ENCODE data around the gene ADCY1. TPM values are rescaled to one million over a fixed set of nuclear protein-coding genes. Genes with fewer than 3 reads are reported as not detected.

The ADCY1 gene
- total RNA-seq, 2 experiments from 2014 or later, result 0.21 to 0.29 TPM

DNA sequence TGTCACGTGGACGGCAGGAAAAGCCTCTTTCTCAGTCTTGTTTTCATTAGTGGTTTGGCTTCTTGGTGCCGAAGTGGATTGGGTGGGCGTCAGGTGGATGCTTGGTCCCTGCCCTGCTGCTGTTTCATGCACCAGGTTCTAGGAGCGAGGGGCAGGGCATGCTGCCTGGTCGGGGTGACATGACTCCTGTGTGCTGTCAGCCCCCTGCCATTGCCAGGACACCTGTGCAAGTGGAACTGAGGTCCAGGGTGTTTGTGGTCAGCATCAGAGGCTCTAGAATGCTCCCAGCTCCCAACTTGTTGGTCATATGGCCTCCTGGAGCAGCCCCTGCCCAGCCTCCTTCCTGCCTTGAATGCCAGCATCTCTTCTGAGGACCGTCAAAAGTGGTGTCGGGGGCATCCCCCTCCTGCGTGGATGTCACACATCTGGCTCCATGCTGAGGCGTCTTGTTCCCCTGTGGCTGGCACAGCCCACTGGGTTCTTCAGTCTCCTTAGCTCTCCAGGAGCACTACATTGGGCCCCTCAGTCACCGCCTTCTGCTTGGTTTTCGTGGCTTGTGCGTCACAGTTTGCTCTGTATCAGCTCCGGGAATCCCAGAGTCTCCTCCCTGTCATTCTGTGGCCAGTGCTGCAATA, 24.8 kb downstream of the ADCY1 start:
- Mint-ChIP-seq H3K4me1 (ENCODE audit: low read depth) (no peaks in the 10 kb centered on the region), H3K27me3 (ENCODE audit: low read depth) (peaks cover under 1% of the 10 kb centered on the region), H3K36me3 (ENCODE audit: low read depth) (no peaks in the 10 kb centered on the region), H3K4me3 (no peak overlapping the region), H3K9me3 (ENCODE audit: insufficient read depth) (no peaks in the 10 kb centered on the region), H3K27ac (no peak overlapping the region)
- CTCF ChIA-PET, result no interaction called here
- POLR2A ChIA-PET, result no interaction called here
- ATAC-seq (no peak), DNase-seq (peak; percentile 16)

GRCh38 chr7:45599851-45600706, 25.9 kb downstream of the ADCY1 start:
- no peaks in the 10 kb centered on the region for H3K36me3 Mint-ChIP-seq (ENCODE audit: low read depth)
- H3K9me3 Mint-ChIP-seq (ENCODE audit: insufficient read depth), result no peaks in the 10 kb centered on the region
- DNase-seq, result no peak
- POLR2A ChIA-PET, result no interaction called here
- no peak overlapping the region for H3K27ac Mint-ChIP-seq
- CTCF ChIA-PET, result no interaction called here
- no peaks in the 10 kb centered on the region for H3K4me1 Mint-ChIP-seq (ENCODE audit: low read depth)
- H3K27me3 Mint-ChIP-seq (ENCODE audit: low read depth), result peaks cover 3% of the 10 kb centered on the region
- no peak for ATAC-seq
- no peak overlapping the region for H3K4me3 Mint-ChIP-seq

DNA sequence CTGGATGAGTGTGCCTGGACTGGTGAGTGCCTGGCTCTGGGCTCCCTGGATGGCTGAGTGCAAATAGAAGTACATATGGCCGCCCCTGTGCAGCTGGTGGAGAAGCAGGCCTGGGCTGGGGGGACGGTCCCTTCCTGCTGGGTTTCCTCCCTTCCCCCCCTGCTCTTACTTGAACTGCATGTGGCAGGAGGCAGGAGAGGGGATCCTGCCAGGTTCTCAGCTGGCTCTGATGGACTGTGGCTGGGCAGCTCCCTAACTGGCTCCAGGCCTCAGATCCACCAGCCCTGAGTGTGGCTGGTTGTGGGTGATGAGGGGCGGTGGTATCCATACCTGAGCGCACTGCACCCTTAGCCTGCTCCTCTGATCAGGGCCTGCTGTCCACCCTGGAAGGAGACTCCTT, 26.9 kb downstream of the ADCY1 start:
- DNase-seq (no peak), ATAC-seq (no peak)
- Mint-ChIP-seq H3K27me3 (ENCODE audit: low read depth) (peaks cover 6% of the 10 kb centered on the region), H3K36me3 (ENCODE audit: low read depth) (no peaks in the 10 kb centered on the region), H3K27ac (no peak overlapping the region), H3K4me3 (no peak overlapping the region), H3K4me1 (ENCODE audit: low read depth) (no peaks in the 10 kb centered on the region), H3K9me3 (ENCODE audit: insufficient read depth) (no peaks in the 10 kb centered on the region)
- ChIA-PET CTCF (no interaction called here), POLR2A (no interaction called here)

GRCh38 chr7:45601816-45602540, 27.8 kb downstream of the ADCY1 start:
- ATAC-seq, result no peak
- Mint-ChIP-seq H3K4me1 (ENCODE audit: low read depth) (no peaks in the 10 kb centered on the region), H3K27me3 (ENCODE audit: low read depth) (peaks cover 6% of the 10 kb centered on the region)

GRCh38 chr7:45606050-45606449, 31.9 kb downstream of the ADCY1 start:
- ATAC-seq (no peak), DNase-seq (no peak)
- ChIA-PET POLR2A (no interaction called here), CTCF (no interaction called here)
- Mint-ChIP-seq H3K27ac (no peak overlapping the region), H3K9me3 (ENCODE audit: insufficient read depth) (no peaks in the 10 kb centered on the region), H3K4me1 (ENCODE audit: low read depth) (no peaks in the 10 kb centered on the region), H3K36me3 (ENCODE audit: low read depth) (no peaks in the 10 kb centered on the region), H3K4me3 (no peak overlapping the region), H3K27me3 (ENCODE audit: low read depth) (peaks cover 6% of the 10 kb centered on the region)

More at GRCh38 chr7:45601816-45602540, 27.8 kb downstream of the ADCY1 start:
- CTCF ChIA-PET, result no interaction called here
- H3K4me3 Mint-ChIP-seq, result no peak overlapping the region
- no peaks in the 10 kb centered on the region for H3K9me3 Mint-ChIP-seq (ENCODE audit: insufficient read depth)
- DNase-seq, result no peak
- POLR2A ChIA-PET, result no interaction called here
- H3K27ac Mint-ChIP-seq, result no peak overlapping the region
- no peaks in the 10 kb centered on the region for H3K36me3 Mint-ChIP-seq (ENCODE audit: low read depth)

DNA sequence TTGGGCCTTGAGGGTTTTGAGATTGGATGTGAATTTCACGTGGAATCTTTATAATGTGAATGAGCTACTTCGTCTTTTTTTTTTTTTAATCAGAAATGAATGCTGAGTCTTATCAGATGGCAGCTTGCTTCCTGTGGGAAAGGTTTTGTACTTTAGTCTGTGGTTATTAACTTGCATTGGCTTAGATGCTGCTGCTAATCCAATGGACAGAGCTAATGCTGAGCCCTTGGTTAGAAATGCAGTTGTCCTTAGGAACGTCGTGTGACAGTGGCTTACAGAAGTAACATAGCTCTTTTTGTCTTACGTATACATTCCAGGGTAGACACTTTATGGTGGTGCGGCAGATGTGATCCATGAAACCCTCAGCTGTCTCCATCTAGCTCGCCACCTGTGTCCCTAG, 32.8 kb downstream of the ADCY1 start:
- H3K27ac Mint-ChIP-seq, result no peak overlapping the region
- no peaks in the 10 kb centered on the region for H3K36me3 Mint-ChIP-seq (ENCODE audit: low read depth)
- no peak for DNase-seq
- H3K4me1 Mint-ChIP-seq (ENCODE audit: low read depth), result no peaks in the 10 kb centered on the region
- no peak for ATAC-seq
- ChIA-PET CTCF (no interaction called here), POLR2A (no interaction called here)
- no peaks in the 10 kb centered on the region for H3K9me3 Mint-ChIP-seq (ENCODE audit: insufficient read depth)
- H3K4me3 Mint-ChIP-seq, result no peak overlapping the region
- peaks cover 6% of the 10 kb centered on the region for H3K27me3 Mint-ChIP-seq (ENCODE audit: low read depth)

DNA sequence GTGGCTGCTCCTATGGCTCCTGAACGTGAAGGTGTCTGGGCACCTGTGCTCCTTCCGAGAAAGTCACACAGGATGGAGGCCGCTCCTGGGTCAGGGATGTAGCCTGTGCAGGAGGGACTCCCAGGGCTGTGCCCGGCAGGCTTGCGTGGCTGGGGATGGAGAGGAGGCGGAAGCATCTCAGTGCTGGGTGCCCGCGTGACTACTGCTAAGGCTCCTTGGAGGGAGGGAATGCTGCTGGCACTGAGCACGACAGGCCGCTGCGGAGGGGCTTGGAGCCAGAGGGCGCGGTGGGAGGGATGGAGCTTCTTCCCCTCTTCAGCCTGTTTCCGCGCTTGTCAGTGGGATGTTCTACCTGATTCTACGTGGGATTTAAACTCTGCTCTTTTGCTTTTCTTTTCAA, 35.0 kb downstream of the ADCY1 start:
- Mint-ChIP-seq H3K27me3 (ENCODE audit: low read depth) (peaks cover 4% of the 10 kb centered on the region), H3K4me3 (no peak overlapping the region), H3K27ac (no peak overlapping the region), H3K36me3 (ENCODE audit: low read depth) (no peaks in the 10 kb centered on the region), H3K4me1 (ENCODE audit: low read depth) (no peaks in the 10 kb centered on the region), H3K9me3 (ENCODE audit: insufficient read depth) (peaks cover 3% of the 10 kb centered on the region)
- DNase-seq (no peak), ATAC-seq (no peak)
- ChIA-PET POLR2A (no interaction called here), CTCF (no interaction called here)

- Mint-ChIP-seq H3K36me3 (ENCODE audit: low read depth) (no peaks in the 10 kb centered on the region), H3K4me3 (no peak overlapping the region), H3K27ac (no peak overlapping the region), H3K9me3 (ENCODE audit: insufficient read depth) (peaks cover 6% of the 10 kb centered on the region), H3K27me3 (ENCODE audit: low read depth) (peaks cover 4% of the 10 kb centered on the region), H3K4me1 (ENCODE audit: low read depth) (no peaks in the 10 kb centered on the region)
- CTCF ChIA-PET, result no interaction called here
- DNase-seq, result no peak
- no peak for ATAC-seq
- POLR2A ChIA-PET, result no interaction called here
Measured at GRCh38 chr7:45610019-45610418, 35.9 kb downstream of the ADCY1 start.

- Mint-ChIP-seq H3K9me3 (ENCODE audit: insufficient read depth) (peaks cover 10% of the 10 kb centered on the region), H3K27me3 (ENCODE audit: low read depth) (no peaks in the 10 kb centered on the region), H3K4me1 (ENCODE audit: low read depth) (no peaks in the 10 kb centered on the region), H3K36me3 (ENCODE audit: low read depth) (no peaks in the 10 kb centered on the region), H3K4me3 (no peak overlapping the region), H3K27ac (no peak overlapping the region)
- DNase-seq, result no peak
- CTCF ChIA-PET, result no interaction called here
- POLR2A ChIA-PET, result no interaction called here
- no peak for ATAC-seq
Measured at GRCh38 chr7:45610660-45611299, 36.6 kb downstream of the ADCY1 start.

DNA sequence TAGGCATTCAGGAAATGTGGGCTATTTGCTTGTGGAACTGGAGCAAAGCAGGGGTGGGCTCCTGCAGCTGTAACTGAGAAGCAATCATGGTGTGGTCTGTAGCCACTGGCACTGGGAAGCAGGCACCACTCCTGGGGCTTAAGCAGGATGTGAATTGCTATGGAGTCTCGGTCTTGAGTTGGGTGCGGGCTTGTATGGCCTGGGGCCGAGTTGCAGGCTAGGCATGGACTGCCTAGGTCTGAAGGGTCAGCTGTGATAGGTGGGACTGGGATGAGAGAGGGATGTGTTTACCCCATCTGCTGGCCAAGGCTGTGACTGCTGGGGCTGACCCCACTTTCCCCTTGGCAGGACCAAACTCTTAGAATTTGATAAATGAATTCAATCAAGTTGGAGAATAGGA, 43.0 kb downstream of the ADCY1 start:
- ChIA-PET CTCF (no interaction called here), POLR2A (no interaction called here)
- Mint-ChIP-seq H3K27ac (no peak overlapping the region), H3K27me3 (ENCODE audit: low read depth) (no peaks in the 10 kb centered on the region), H3K4me3 (no peak overlapping the region), H3K4me1 (ENCODE audit: low read depth) (no peaks in the 10 kb centered on the region), H3K9me3 (ENCODE audit: insufficient read depth) (peaks cover 22% of the 10 kb centered on the region), H3K36me3 (ENCODE audit: low read depth) (no peaks in the 10 kb centered on the region)
- ATAC-seq (no peak), DNase-seq (no peak)

GRCh38 chr7:45622058-45622457, 47.9 kb downstream of the ADCY1 start:
- CTCF ChIA-PET, result no interaction called here
- DNase-seq (no peak), ATAC-seq (no peak)

DNA sequence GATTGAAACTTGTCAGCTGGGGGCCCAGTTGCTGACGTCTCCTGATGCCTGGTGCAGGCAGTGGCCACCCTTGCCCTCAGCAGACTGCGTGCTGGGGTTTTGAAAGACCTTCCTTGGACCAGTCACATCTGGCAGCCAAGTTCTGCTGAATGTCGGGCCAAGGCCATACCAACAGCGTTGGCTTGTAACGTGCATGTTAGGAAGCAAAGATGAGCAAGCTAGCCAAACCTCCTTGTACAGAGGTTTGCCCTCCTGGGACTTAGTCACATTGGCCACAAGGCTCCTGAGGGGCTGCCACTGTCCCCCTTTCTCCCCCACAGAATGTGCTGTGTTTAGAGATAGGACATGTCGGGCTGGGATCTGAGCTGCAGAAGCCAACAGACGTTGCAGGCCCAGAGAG, 49.0 kb downstream of the ADCY1 start:
- POLR2A ChIA-PET, result no interaction called here

More at GRCh38 chr7:45622058-45622457, 47.9 kb downstream of the ADCY1 start:
- POLR2A ChIA-PET, result no interaction called here
- Mint-ChIP-seq H3K9me3 (ENCODE audit: insufficient read depth) (peaks cover 8% of the 10 kb centered on the region), H3K4me3 (no peak overlapping the region), H3K4me1 (ENCODE audit: low read depth) (no peaks in the 10 kb centered on the region), H3K27ac (no peak overlapping the region), H3K36me3 (ENCODE audit: low read depth) (no peaks in the 10 kb centered on the region), H3K27me3 (ENCODE audit: low read depth) (no peaks in the 10 kb centered on the region)

More for the DNA sequence above, 49.0 kb downstream of the ADCY1 start:
- CTCF ChIA-PET, result no interaction called here
- Mint-ChIP-seq H3K27ac (no peak overlapping the region), H3K36me3 (ENCODE audit: low read depth) (no peaks in the 10 kb centered on the region), H3K27me3 (ENCODE audit: low read depth) (no peaks in the 10 kb centered on the region), H3K4me3 (no peak overlapping the region), H3K9me3 (ENCODE audit: insufficient read depth) (peaks cover 4% of the 10 kb centered on the region), H3K4me1 (ENCODE audit: low read depth) (no peaks in the 10 kb centered on the region)
- ATAC-seq (no peak), DNase-seq (no peak)
